Stimulated activated naive CD8-positive, alpha-beta T cell treated with anti-CD3 and anti-CD28 coated beads, Interleukin-15, amount 100 ng/mL, for 72 hours (primary cell): ENCODE measurements around the gene BANP.
"Not testable (repeated sequence)": the region's sequence is repeated elsewhere in the genome, so short reads cannot be mapped to it uniquely, and the experiment has no call there.

Experiments used
- ATAC-seq: fragments of 150-1000 bp; cut with Tn5 transposase; 2 replicates; pipeline ENCODE4 v1.10.0; 2021; ENCODE audit warnings: mild to moderate bottlenecking, moderate library complexity
- DNase-seq, 2 donors: peaks; one replicate each; pipeline ENCODE4 v3.0.0; 2021 to 2022
- H3K27ac Mint-ChIP-seq, 2 donors: one replicate each; pipeline ENCODE4 v1.8.0; 2022; ENCODE audit warnings: mild to moderate bottlenecking in 2 of 2, mixed read lengths in 2 of 2, moderate library complexity in 2 of 2
- H3K27me3 Mint-ChIP-seq: one replicate; pipeline ENCODE4 v1.8.0; 2022; ENCODE audit warnings: mixed read lengths
- H3K4me1 Mint-ChIP-seq: one replicate; pipeline ENCODE4 v1.8.0; 2022; ENCODE audit warnings: mild to moderate bottlenecking, mixed read lengths
- H3K4me3 Mint-ChIP-seq, 2 donors: one replicate each; pipeline ENCODE4 v1.8.0; 2022; ENCODE audit warnings: mild to moderate bottlenecking in 2 of 2, mixed read lengths in 2 of 2, moderate library complexity in 1 of 2
- H3K9me3 Mint-ChIP-seq, 2 donors: one replicate each; pipeline ENCODE4 v1.8.0; 2022; ENCODE audit warnings: mixed read lengths in 2 of 2

Gene BANP

DNA sequence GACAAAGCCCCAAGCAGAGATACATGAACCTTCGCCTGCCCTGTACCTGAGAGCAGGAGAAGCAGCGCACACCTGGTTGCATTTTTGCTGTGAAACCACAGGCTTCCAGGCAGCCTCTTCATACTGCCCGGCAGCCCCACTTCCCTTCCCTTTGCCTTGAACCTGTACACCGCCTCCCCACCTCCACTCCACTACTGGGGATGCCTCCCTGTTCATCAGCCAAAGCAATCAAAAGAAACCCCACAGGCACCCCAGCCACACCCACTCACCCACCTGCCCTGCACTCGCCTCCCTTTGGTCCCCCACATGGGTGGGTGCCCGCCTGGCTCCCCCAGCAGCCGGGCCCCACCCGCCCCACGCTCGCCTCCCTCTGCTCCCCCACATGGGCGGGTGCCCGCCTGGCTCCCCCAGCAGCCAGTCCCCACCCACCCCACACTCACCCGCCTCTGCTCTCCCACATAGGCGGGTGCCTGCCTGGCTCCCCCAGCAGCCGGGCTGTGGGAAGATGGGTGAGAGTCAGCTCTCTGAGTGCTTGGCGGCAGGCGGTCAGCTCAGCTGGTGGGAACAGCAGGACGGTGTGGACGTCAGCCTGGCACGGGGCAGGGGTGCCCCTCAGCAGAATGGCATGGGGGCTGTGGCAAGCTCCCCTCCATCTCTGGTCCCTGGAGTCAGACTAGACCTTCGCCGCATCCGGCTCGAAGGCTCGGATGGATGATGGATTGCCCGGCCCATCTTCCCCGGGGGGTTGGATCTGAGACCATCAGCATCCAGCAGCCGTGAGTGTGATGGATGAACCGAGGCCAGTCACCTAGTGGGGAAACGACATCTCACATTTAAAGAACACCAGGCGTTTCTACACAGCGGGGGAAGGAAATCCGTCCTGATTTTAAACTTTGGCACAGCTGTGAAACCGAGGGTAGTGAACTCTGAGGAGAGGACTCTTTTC is 135.6 kb downstream of the BANP start:
- H3K4me3 Mint-ChIP-seq: no peak overlapping the region
- no peaks in the 10 kb centered on the region for H3K27me3 Mint-ChIP-seq
- DNase-seq (no peak), ATAC-seq (peak; percentile 37)
- H3K4me1 Mint-ChIP-seq: no peaks in the 10 kb centered on the region
- no peaks in the 10 kb centered on the region for H3K9me3 Mint-ChIP-seq
- no peak overlapping the region for H3K27ac Mint-ChIP-seq

DNA sequence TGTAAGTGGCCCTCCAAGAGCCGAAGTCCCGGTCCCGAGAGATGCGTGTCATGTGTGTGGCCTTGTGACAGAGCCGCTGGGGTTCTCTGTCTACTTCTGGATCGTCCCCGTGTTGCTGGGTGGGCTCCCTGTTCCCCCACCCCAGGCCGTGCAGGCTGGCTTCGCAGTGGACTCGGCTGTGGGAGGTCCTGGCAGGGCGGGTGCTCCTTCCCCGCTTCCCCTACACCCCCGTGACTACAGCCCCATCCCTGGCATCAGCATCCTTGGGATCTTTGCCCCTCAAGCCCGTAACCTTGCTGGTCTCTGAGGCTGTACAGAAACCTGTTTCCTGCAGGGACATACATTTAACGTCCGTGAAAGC is 136.3 kb downstream of the BANP start:
- no peaks in the 10 kb centered on the region for H3K9me3 Mint-ChIP-seq
- no peak overlapping the region for H3K27ac Mint-ChIP-seq
- DNase-seq: no peak
- no peaks in the 10 kb centered on the region for H3K4me1 Mint-ChIP-seq
- no peak overlapping the region for H3K4me3 Mint-ChIP-seq
- ATAC-seq: no peak
- H3K27me3 Mint-ChIP-seq: no peaks in the 10 kb centered on the region

DNA sequence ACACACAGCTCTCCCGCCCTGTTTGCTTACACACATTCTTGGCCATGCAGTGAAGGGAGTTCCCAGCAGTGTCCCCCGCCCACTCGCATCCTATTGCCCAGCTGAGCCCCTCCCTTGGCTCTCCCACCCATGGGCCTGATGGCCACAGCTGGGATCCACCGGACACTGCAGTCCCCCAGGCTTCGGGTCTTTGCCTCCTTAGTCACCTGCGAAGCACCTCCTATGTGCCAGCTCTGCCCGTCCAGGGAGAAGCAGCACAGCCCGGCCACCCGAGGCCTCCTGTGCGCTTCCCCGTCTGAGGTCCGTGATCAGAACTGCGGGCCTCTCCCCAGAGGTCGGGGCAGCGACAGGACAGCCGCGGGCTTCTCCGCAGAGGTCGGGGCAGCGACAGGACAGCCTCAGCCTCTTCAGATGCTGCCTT is 136.9 kb downstream of the BANP start:
- Mint-ChIP-seq H3K9me3 (no peaks in the 10 kb centered on the region), H3K27ac (no peak overlapping the region), H3K27me3 (no peaks in the 10 kb centered on the region), H3K4me3 (no peak overlapping the region), H3K4me1 (no peaks in the 10 kb centered on the region)
- no peak for ATAC-seq
- no peak for DNase-seq

DNA sequence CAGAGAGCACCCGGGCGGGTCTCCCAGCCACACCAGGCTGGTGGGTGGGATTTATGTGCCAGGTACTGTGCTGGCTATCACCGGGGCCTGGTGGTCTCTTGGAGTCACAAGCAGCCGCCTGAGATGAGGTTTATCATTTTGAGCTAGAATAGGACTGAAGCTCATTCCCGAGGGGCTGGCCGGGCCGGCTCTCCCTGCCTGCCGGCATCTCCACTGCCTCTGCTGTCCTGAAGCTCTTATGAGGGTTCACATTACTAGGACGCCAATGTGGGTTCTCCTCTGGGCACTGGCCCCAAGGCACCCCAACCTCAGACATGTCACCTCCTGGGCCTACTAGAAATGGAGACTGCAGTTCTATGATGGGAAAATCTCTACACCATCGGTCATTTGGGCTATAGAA is 137.4 kb downstream of the BANP start:
- H3K4me1 Mint-ChIP-seq, ATAC-seq, H3K27me3 Mint-ChIP-seq, H3K4me3 Mint-ChIP-seq, H3K9me3 Mint-ChIP-seq, DNase-seq, H3K27ac Mint-ChIP-seq: not testable (repeated sequence)

DNA sequence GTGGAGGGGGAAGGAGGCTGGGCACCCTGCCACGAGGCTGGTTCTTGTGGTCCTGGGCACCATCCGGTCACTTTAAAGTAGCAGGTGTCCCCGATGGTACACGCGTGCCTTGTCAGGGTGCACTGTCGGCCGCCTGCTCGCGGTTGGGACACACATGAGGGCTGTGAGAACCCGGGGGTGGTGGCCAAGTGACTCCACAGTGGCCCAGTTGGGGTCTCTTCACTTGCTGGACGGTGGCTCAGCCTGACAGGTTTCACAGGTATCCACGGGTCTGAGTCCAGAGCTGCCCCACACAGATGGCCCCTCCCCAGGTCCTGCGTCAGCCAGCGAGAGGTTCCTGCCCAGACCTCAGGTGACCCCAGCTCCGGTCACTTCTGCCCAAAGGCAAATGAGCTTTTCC is 137.8 kb downstream of the BANP start:
- not testable (repeated sequence) for DNase-seq, H3K9me3 Mint-ChIP-seq, H3K4me1 Mint-ChIP-seq, H3K4me3 Mint-ChIP-seq, H3K27me3 Mint-ChIP-seq, H3K27ac Mint-ChIP-seq, ATAC-seq

DNA sequence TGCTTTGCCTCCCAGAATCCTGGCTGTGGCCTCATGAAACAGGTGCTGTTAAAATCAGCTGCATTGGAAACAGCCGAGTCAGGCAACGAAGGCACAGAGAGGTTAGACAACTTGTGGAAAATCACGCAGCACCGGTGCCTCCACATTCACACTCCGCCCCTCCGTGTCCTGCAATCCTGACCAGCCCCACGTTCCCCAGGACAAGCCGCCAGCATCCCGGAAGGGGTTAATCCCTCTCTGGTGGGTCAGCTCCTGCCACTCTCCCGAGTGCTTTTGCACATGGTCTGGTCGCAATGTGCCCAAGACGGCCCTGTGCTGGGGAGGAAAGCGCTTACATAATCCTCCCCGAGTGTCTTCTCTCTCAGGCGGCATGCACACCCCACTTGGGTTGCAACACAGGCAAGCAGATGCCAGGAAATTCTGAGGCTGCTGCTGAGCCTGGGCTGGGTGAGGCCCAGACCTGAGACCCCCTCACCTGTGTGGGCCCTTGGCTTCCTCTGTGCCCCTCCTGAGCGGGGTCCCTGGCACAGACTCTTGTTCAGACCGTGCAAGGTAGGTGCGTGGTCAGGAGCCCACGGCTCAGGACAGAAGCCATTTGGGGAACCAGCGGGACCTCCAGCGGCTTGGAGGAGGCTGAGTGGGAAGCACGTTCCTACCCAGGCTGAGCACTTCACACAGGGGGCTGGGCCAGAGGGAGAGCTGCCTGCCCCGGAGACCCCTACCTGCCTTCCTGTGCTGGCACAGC is 138.6 kb downstream of the BANP start:
- not testable (repeated sequence) for H3K4me3 Mint-ChIP-seq, H3K27ac Mint-ChIP-seq, H3K27me3 Mint-ChIP-seq, H3K4me1 Mint-ChIP-seq, DNase-seq, H3K9me3 Mint-ChIP-seq, ATAC-seq

DNA sequence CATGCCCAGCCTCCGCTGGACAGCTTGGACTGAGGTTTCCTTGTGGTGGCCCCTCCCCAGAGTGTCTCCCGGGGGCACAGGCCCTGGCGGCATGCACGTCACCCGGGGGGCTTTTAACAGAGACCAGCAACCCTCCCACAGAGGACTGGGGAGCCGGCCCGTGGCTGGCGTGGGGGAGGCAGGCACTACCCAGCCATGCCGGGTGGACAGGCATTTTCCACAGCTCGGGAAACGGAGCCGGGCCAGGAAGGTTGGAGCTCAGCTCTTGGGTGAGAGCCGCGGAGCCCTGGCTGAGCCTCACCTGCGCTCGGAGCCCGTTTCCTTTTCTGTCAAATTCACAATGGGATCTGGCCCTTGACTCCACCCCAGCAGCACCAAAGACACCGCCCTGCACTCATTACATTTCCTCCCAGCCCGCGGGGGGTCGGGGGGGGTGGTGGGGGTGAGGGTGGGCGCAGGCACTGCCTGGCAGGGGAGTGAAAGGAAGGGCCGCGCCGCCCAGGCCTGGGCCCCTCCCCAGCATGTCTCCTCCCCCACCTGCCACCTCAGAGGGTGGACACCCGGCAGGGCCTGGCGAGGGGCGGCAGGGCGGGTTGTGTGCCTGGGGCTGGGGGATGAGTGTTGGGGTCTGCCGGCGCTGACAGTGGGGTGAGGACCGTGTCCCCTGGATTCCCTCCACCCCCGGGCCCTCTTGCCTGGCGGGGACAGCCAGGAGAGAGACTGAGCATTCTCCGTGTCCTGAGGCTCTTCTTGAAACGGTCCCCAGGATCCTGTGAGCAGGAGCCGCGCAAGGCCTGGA is 139.3 kb downstream of the BANP start:
- H3K4me1 Mint-ChIP-seq, H3K4me3 Mint-ChIP-seq, H3K27me3 Mint-ChIP-seq, H3K9me3 Mint-ChIP-seq, DNase-seq: not testable (repeated sequence)
- peak; percentile 48 for ATAC-seq
- H3K27ac Mint-ChIP-seq: peak overlapping the region in 1 of 2 donors; percentile 19

DNA sequence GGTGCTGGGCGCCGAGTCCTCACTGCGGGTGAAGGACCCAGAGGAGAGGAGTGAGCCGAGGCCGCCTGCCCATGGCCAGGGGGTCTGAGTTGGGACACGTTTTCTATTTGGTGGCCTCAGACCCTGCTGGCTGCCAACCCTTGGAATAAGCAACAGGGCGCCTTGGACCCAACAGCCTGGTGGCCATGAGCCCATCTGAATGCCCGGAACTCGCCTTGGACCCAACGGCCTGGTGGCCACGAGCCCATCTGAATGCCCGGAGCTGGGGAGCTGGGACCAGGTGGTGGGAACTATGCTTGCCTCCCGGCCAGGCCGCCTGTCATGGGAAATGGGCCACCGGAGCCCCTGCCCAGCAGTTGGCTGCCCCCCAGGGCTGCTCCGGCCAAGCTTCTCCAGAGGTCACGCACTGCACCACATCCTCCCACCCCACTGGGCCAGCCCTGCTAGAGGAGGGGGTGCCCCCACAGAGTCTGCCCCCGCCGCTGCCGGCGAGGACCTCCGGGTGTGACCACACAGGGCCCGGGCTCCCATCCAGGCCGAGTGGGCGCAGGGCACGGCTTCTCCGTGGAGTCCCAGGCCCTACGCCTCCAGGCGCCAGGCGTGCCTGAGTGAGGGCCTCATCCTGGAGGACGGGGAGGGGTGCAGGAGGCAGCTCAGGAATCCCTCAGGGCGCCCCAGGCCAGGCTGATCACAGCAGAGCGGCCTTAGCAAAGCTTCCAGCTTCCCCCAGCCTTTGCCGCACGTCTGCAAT is 140.2 kb downstream of the BANP start:
- peaks cover 6 to 12% of the 10 kb centered on the region in 2 donors for H3K9me3 Mint-ChIP-seq
- H3K4me1 Mint-ChIP-seq, DNase-seq, H3K4me3 Mint-ChIP-seq, H3K27ac Mint-ChIP-seq, H3K27me3 Mint-ChIP-seq: not testable (repeated sequence)
- ATAC-seq: peak; percentile 29

DNA sequence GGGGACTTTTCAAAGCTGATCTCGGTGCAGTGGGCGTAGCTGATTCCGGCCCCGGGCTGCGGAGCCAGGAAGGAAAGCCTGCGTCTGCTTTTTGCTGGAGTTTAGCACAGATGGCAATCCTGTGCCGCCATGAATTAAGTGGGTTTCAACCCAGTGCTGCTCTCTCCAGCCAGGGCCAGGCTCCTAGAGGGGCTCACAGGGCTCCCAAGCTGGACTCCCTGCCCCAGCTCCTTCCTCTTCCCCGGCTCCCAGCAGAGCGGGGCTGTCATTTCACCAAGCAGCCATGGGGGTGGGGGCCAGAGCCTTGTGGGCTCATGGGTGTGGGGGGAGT is 140.7 kb downstream of the BANP start:
- not testable (repeated sequence) for ATAC-seq, H3K27me3 Mint-ChIP-seq, H3K4me3 Mint-ChIP-seq, H3K4me1 Mint-ChIP-seq, DNase-seq, H3K27ac Mint-ChIP-seq
- H3K9me3 Mint-ChIP-seq: peaks cover 6 to 17% of the 10 kb centered on the region in 2 donors

DNA sequence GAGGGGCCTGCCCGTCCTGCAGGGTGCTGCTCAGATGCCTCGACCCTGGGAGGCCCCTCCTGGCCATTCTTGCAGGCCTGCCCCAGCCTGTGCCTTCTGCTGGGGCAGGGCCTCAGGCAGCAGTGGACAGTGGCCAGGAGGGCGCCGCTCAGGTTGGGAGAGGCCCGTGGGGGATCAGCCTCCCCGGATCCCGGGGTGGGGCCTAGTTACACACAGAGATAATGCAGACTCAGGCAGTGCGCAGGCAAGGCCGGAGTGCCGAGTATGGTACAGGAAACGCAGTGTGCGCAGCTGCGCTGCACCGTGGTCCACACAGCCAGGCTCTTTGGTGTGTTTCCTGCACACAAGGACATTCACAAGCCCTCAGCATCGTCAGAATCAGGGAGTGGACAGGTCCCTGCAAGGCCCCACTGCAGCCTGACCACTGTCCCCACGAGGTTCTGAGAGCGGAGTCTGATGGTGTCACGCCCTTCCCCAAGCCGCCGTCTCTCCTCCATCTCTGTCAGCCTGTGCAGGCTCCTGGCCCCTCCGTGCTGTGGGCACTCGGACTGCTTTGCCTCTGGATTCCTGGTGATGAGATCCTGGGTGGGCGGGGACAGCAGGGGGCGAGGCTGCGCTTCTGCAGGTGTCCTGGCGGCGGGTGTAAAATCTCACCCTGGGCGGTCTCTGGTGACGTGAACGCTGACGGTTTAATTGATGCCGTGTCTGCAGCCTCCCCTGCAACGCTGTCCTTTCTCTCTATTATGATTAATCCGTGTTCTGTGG is 141.7 kb downstream of the BANP start:
- not testable (repeated sequence) for H3K4me3 Mint-ChIP-seq, DNase-seq, H3K4me1 Mint-ChIP-seq, H3K27me3 Mint-ChIP-seq, H3K27ac Mint-ChIP-seq
- peaks cover 8 to 17% of the 10 kb centered on the region in 2 donors for H3K9me3 Mint-ChIP-seq
- peak; percentile 25 for ATAC-seq

DNA sequence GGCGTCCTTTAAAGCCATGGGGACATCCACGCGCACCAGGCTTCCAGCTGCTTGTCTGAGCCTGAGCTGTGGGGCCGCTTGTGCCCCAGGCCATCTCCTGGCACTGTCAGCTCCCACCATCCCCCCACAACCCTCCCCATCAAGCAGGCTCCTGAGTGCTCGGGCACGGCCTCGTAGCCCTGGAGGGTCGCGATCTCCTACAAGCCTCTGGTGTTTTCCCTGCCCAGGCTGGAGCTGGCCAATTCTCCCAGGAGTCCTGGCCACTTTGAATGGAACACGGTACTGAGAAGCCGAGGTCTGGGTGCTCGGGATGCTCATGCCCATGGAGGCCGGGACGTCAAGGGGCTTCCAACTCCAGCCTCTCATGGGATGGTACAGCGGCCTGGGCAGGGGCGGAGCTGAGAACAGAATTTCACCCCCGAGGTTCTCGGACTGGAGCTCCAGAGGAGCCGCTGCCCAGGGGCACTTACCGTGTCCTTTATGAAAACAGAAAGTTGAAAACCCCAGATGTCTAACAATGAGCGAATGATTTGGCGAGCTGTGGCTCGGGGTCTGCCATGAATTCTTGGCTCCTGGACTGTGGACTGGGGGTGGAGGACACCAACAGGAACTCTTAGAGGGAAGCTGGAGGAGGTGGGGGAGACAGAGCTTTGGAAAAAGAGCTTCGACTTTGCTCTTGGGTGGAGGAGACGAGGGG is 142.5 kb downstream of the BANP start:
- not testable (repeated sequence) for H3K27ac Mint-ChIP-seq, H3K4me3 Mint-ChIP-seq, ATAC-seq, H3K27me3 Mint-ChIP-seq, DNase-seq, H3K4me1 Mint-ChIP-seq
- peaks cover 10 to 25% of the 10 kb centered on the region in 2 donors for H3K9me3 Mint-ChIP-seq

DNA sequence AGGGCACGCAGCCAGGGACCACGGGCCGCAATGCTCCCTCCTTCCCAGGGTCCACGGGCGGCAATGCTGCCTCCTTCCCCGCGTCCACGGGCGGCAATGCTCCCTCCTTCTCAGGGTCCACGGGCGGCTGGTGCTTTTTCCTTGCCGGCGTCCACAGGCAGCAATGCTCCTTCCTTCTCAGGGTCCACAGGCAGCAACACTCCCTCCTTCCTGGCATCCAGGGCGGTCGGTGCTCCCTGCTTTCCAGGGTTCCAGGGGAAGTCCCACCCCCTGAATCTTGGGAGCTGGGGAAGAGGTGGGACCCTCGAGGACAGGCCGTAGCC is 143.0 kb downstream of the BANP start:
- DNase-seq, H3K4me1 Mint-ChIP-seq, H3K27ac Mint-ChIP-seq, ATAC-seq, H3K4me3 Mint-ChIP-seq: not testable (repeated sequence)
- Mint-ChIP-seq H3K9me3 (peaks cover 10 to 30% of the 10 kb centered on the region in 2 donors), H3K27me3 (peaks cover 13% of the 10 kb centered on the region)

DNA sequence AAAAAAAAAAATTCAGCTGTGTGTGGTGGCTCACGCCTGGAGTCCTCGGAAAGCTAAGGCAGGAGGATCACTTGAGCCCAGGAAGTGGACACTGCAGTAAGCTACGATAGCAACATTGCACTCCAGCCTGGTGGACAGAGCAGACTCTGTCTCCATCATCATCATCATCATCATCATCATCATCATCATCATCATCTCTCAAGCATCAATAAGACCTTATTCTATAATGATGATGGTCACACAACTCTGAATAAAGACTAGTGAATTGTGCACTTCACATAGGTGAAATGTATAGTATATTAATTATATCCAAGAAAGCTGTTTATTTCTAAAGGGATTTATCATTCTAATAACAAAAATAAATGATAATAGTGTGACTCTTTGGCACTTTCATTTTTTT is 143.7 kb downstream of the BANP start:
- Mint-ChIP-seq H3K9me3 (peaks cover 10 to 30% of the 10 kb centered on the region in 2 donors), H3K27me3 (peaks cover 20% of the 10 kb centered on the region)
- H3K4me3 Mint-ChIP-seq, H3K4me1 Mint-ChIP-seq, DNase-seq, H3K27ac Mint-ChIP-seq, ATAC-seq: not testable (repeated sequence)

DNA sequence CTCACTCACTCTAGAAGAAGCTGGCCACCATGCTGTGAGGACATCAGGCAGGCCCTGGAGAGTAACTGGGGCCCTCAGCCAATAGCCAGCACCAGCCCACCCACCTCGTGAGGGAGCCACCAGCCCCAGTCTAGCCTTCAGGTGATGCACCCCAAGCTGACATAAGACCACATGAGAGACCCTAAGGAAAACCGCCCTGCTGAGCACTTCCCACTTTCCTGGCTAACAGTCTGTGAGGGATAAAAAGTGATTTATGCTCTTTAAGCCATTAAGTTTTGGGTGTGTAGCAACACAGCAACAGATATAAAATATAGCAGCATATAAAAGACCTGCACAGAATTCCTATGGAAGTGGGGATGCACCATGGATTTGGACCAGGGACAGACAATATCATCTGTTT is 145.4 kb downstream of the BANP start:
- not testable (repeated sequence) for ATAC-seq, DNase-seq, H3K27ac Mint-ChIP-seq, H3K4me3 Mint-ChIP-seq, H3K4me1 Mint-ChIP-seq
- Mint-ChIP-seq H3K9me3 (peaks cover 10 to 30% of the 10 kb centered on the region in 2 donors), H3K27me3 (peaks cover 37% of the 10 kb centered on the region)
